A673 (cell line): ENCODE results near the gene MSH3. TPM values are rescaled to one million over a fixed set of nuclear protein-coding genes. Genes with fewer than 3 reads are reported as not detected.

Experiments used
- BruUV-seq: library from RNA; stranded (reverse); fragments of 400-500 nt; replicated peaks from 2 replicates; lab custom pipeline; 2021; lab: Mats Ljungman, UMichigan
- CTCF ChIA-PET: fragments of 300-600 bp; sonication (Branson Sonifier 250); formaldehyde crosslinking; loops from one replicate; lab custom pipeline; 2022; ENCODE audit warnings: antibody characterized with exemption; lab: Charles Lee
- POLR2A ChIA-PET: fragments of 300-600 bp; sonication (Branson Sonifier 250); formaldehyde crosslinking; loops from one replicate; lab custom pipeline; 2022; ENCODE audit warnings: antibody characterized with exemption; ENCODE audit not compliant: low non-redundant PET; lab: Charles Lee
- DNase-seq: peaks from one replicate; pipeline ENCODE4 v3.0.0-alpha.2; 2015; ENCODE audit warnings: low spot score
- H3K27ac ChIP-seq: fragments of 200-600 bp; sonication (generic); 2 replicates; pipeline ENCODE4 v1.5.1; 2016; ENCODE audit warnings: mixed run types, low read depth, mild to moderate bottlenecking, mixed read lengths, antibody characterized with exemption, low read length; ENCODE audit not compliant: poor library complexity, severe bottlenecking
- H3K27me3 ChIP-seq: fragments of 200-600 bp; sonication (generic); replicated peaks from 2 replicates; pipeline ENCODE4 v1.6.1; 2017; ENCODE audit warnings: mixed run types, low read depth, mild to moderate bottlenecking, mixed read lengths, antibody characterized with exemption, low read length; ENCODE audit not compliant: insufficient read depth, poor library complexity
- H3K36me3 ChIP-seq: fragments of 200-600 bp; sonication (generic); 2 replicates; pipeline ENCODE4 v1.6.1; 2016; ENCODE audit warnings: mixed run types, mild to moderate bottlenecking, mixed read lengths, antibody characterized with exemption, low read length; ENCODE audit not compliant: insufficient read depth, poor library complexity, severe bottlenecking
- H3K4me1 ChIP-seq: fragments of 200-600 bp; sonication (generic); 2 replicates; pipeline ENCODE4 v1.6.1; 2017; ENCODE audit warnings: mixed run types, mild to moderate bottlenecking, mixed read lengths, antibody characterized with exemption, low read length; ENCODE audit not compliant: insufficient read depth, poor library complexity, severe bottlenecking
- H3K4me3 ChIP-seq: fragments of 200-600 bp; sonication (generic); 2 replicates; pipeline ENCODE4 v1.5.1; 2016; ENCODE audit warnings: low read depth, mixed run types, mild to moderate bottlenecking, mixed read lengths, low read length; ENCODE audit not compliant: poor library complexity, severe bottlenecking
- H3K9me3 ChIP-seq: fragments of 200-600 bp; sonication (generic); 2 replicates; pipeline ENCODE4 v1.6.1; 2016; ENCODE audit warnings: mixed run types, low read depth, mild to moderate bottlenecking, mixed read lengths, antibody characterized with exemption, low read length; ENCODE audit not compliant: poor library complexity, severe bottlenecking
- CTCF ChIP-seq: fragments of 300-800, 200-600 bp; sonication (generic); conservative IDR thresholded peaks from 2 replicates; pipeline ENCODE4 v1.5.1; 2017; ENCODE audit warnings: low read depth, mild to moderate bottlenecking, antibody characterized with exemption, low read length, moderate library complexity, mixed read lengths
- EZH2 ChIP-seq: fragments of 200-600 bp; sonication (generic); IDR thresholded peaks from 2 replicates; pipeline ENCODE4 v1.6.1; 2017; ENCODE audit warnings: borderline replicate concordance, low read depth, mild to moderate bottlenecking, mixed read lengths, antibody characterized with exemption, low read length; ENCODE audit not compliant: poor library complexity, severe bottlenecking
- intact Hi-C: fragments of 100-400 bp; cut with micrococcal nuclease; formaldehyde crosslinking; loops from one replicate; pipeline ENCODE4 v1.10.0; 2022; ENCODE audit not compliant: unreplicated experiment
- total RNA-seq: library from RNA; stranded (reverse); gene quantifications from 2 replicates; pipeline ENCODE4 v1.2.3, GENCODE V29; 2021

Gene MSH3
- total RNA-seq, 1 experiment from 2014 or later = 16.2 TPM

- POLR2A ChIA-PET = interaction anchor here (0.6 kb wide), 1 partner anchor 476 kb away, joined by 4 read pairs; no protein-coding TSS in a partner anchor
- BruUV-seq = no TSS peak
- Histone ChIP-seq H3K27ac (no peak overlapping the region), H3K27me3 (no peaks in the 10 kb centered on the region), H3K36me3 (no peaks in the 10 kb centered on the region), H3K9me3 (no peaks in the 10 kb centered on the region), H3K4me1 (no peaks in the 10 kb centered on the region), H3K4me3 (no peak overlapping the region)
- intact Hi-C loops = no loop called here
- no peak for TF ChIP-seq CTCF
- no peak for TF ChIP-seq EZH2
- CTCF ChIA-PET = no interaction called here
- DNase-seq = no peak
These were observed 52.5 kb downstream of the MSH3 start for GRCh38 chr5:80706835-80707447.

GRCh38 chr5:80707645-80708044 lies 53.2 kb downstream of the MSH3 start:
- no TSS peak for BruUV-seq
- intact Hi-C loops = no loop called here
- H3K27ac ChIP-seq = no peak overlapping the region
- no peak overlapping the region for H3K4me3 ChIP-seq
- H3K4me1 ChIP-seq = no peaks in the 10 kb centered on the region
- POLR2A ChIA-PET = interaction anchor here (0.6 kb wide), 1 partner anchor 475 kb away, joined by 4 read pairs; no protein-coding TSS in a partner anchor
- no peaks in the 10 kb centered on the region for H3K27me3 ChIP-seq
- CTCF ChIA-PET = no interaction called here
- H3K36me3 ChIP-seq = no peaks in the 10 kb centered on the region
- TF ChIP-seq EZH2 = no peak
- no peak for TF ChIP-seq CTCF
- DNase-seq = no peak
- no peaks in the 10 kb centered on the region for H3K9me3 ChIP-seq

GRCh38 chr5:80711216-80711615 lies 56.8 kb downstream of the MSH3 start:
- no TSS peak for BruUV-seq
- no peak for DNase-seq
- Histone ChIP-seq H3K27me3 (no peaks in the 10 kb centered on the region), H3K4me3 (no peak overlapping the region), H3K4me1 (peaks cover 4% of the 10 kb centered on the region), H3K36me3 (no peaks in the 10 kb centered on the region), H3K9me3 (no peaks in the 10 kb centered on the region), H3K27ac (no peak overlapping the region)
- TF ChIP-seq CTCF (no peak), EZH2 (no peak)
- POLR2A ChIA-PET = no interaction called here
- intact Hi-C loops = loop anchor here (5.0 to 10.0 kb wide), 2 partner anchors 254 to 456 kb away; partner anchors contain the start of gene RASGRF2
- CTCF ChIA-PET = no interaction called here
